Astrocyte of the cerebellum (primary cell): Measurements from ENCODE around the gene SLC25A29.
"Not testable (repeated sequence)": the region's sequence is repeated elsewhere in the genome, so short reads cannot be mapped to it uniquely, and the experiment has no call there.

Experiments used
- DNase-seq: peaks from one replicate; pipeline ENCODE4 v3.0.0-alpha.2; 2011; ENCODE audit warnings: low read depth
- H3K4me3 ChIP-seq: 2 replicates; pipeline ENCODE4 v1.5.1; 2011; ENCODE audit warnings: mild to moderate bottlenecking, low read depth, low read length, moderate library complexity
- CTCF ChIP-seq: IDR thresholded peaks from 2 replicates; pipeline ENCODE4 v1.5.1; 2012; ENCODE audit warnings: low read length, low read depth, moderate library complexity, mild to moderate bottlenecking; ENCODE audit errors: missing control alignments
- in situ Hi-C: cut with HindIII; loops from 2 replicates; pipeline ENCODE4 v1.10.0; 2017; ENCODE audit warnings: low sequenced_read_pairs

SLC25A29 gene

GRCh38 chr14:100346306-100347091 is 40.3 kb upstream of the SLC25A29 start:
- in situ Hi-C loops = no loop called here
- no peak for TF ChIP-seq CTCF
- no peak overlapping the region for H3K4me3 ChIP-seq
- DNase-seq = no peak

- TF ChIP-seq CTCF = no peak
- DNase-seq = no peak
- H3K4me3 ChIP-seq = no peak overlapping the region
- in situ Hi-C loops = no loop called here
Observed at GRCh38 chr14:100345711-100346110, 39.5 kb upstream of the SLC25A29 start.

- in situ Hi-C loops, DNase-seq, H3K4me3 ChIP-seq: not testable (repeated sequence)
Observed at GRCh38 chr14:100344657-100345056, 38.4 kb upstream of the SLC25A29 start.

- in situ Hi-C loops, H3K4me3 ChIP-seq, DNase-seq: not testable (repeated sequence)
Observed at GRCh38 chr14:100342826-100343225, 36.6 kb upstream of the SLC25A29 start.

DNA sequence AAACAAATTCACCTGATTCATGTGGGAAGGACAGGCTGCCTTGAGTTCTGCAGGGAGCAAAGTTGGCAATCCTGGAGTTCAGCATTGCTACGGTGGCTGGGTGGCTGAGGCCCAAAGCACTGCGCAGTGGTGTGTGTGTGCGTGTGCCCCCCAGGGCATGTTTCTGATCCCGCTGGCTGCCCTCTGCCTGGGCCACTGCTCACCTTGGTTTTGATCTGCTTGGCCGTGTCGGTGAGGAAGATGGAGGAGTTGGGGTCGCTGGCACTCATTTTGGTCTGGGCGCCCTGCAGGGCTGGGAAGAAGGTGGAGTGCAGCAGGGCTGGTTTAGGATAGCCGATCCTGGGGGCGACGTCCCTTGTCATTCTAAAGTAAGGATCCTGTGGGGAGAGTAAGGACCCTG is 36.0 kb upstream of the SLC25A29 start:
- in situ Hi-C loops = no loop called here
- no peak overlapping the region for H3K4me3 ChIP-seq
- DNase-seq = no peak
- no peak for TF ChIP-seq CTCF

GRCh38 chr14:100341301-100342031 is 35.2 kb upstream of the SLC25A29 start:
- in situ Hi-C loops = no loop called here
- H3K4me3 ChIP-seq = no peak overlapping the region
- TF ChIP-seq CTCF = no peak
- peak; percentile 42 for DNase-seq

DNA sequence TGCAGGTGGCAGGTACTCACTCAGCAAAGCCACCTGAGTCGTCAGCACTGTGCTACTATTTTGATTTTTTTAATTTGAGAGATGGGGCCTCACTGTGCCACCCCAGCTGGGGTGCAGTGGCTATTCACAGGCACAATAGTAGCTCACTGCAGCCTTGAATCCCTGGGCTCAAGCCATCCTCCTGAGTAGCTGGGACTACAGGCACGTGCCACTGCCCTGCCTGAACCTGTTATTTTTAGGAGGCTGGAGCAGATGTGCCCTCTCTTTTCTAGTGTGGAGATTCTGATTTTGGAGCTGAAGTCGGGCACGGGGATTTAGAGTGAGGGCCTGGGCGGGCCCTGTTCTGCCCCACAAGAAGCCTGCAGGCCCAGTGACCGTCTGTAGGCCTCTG is 34.2 kb upstream of the SLC25A29 start:
- TF ChIP-seq CTCF = no peak
- DNase-seq = no peak
- H3K4me3 ChIP-seq = no peak overlapping the region
- in situ Hi-C loops = no loop called here
